Measurements from ENCODE around the gene MED29. TPM values are rescaled to one million over a fixed set of nuclear protein-coding genes. Genes with fewer than 3 reads are reported as not detected.

MED29 gene, protein sequence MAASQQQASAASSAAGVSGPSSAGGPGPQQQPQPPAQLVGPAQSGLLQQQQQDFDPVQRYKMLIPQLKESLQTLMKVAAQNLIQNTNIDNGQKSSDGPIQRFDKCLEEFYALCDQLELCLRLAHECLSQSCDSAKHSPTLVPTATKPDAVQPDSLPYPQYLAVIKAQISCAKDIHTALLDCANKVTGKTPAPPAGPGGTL
- 21.8 TPM for total RNA-seq
- long read RNA-seq, transcript MED29-201 (4 exons, 3,653 nt) = major isoform, 17 of 18 reads
- long read RNA-seq, partial matches to known transcripts = 1 of 18 reads
- long read RNA-seq, other reads (novel, unspliced or antisense) = 0 of 18 reads

DNA sequence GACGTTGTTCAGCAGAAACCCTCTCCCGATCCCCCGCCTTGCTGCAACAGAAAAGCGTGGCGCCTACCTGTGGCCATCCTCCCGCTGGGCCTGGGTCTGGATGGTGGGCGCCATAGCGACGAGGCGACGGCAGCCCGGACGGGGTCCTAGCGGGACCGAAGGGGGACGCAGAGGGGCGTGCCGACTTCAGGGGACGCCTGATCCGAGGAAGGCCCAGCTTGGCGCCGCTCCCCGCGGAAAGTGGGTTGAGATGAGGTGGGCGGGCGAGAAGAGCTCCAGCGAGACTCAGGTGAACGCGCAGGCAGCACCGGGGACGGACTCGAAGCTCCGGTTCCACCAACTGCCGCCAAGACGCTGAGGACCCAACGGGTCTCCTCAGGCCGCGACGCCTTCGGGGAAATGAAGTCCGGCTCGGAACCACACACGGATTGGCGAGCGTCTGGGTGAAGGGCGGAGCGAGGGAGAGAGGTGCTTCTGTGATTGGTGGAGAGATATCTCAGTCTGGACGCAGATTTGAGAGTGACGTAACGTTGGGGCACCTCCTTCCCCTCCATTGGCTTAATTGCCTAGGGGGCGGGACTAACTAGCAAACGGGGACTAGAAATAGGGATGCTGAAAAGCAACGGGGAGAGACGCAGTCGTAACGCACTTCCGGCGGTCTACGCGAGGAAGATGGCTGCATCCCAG, at the start of gene MED29, which contains the start of gene PAF1:
Gene MED29, plus strand, starts transcription at position 628 of the 687 bp plus-strand sequence. Its CDS starts 45 bp downstream, at position 673.
Gene PAF1, minus strand, starts transcription at position 356 of the 687 bp plus-strand sequence. Its CDS starts 242 bp downstream, at position 114.
- ATAC-seq (peak; percentile 97), DNase-seq (ENCODE audit: missing footprints) (peak; percentile 97)
- intact Hi-C loops (cut with DNase I) = loop anchor here (1.0 to 5.0 kb wide), 3 partner anchors 41 to 54 kb away; partner anchors contain the start of genes SAMD4B and SUPT5H

DNA sequence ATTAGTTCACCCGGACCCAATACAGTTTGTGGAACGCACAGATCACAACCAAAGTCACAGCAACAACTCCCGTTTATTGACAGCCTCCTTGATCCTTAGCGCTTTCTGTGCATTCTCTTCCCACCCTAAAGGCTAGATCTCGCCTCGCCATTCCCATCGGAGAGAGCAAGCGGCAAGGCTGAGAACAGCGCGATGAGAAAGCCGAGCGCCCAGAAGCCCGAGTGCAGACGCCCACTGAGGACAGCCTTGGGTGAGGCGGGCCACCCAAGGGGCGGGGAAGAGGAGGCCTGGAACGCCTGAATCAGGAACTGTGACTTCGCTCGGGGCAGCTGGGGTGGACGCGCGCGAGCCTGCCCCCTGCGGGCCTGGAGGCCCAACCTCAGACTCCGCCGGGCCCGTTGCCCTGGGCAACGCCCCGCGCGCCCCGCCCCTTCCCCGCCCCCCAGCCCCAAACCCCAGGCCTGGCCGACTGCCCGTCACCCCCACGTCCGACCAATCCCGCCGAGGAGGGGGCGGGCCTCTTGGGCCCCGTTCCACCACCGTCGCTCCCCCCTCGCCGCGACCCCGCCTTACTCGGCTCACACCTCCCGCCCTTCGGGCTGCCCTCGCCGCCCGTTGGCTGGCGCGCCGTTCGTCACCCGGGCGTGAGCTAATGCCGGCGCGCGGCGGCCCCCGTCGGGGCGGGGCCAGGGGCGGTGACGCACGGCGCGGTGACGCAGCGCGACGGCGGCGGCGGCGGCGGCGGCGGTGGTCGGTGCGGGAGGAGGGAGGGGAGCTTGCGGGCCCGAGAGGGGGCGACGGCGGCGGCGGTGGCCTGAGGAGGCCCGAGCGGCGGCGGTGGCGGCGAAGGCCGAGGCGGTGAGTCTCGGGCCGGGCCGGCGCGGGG, 49.2 kb upstream of the MED29 start, which contains the start of gene SAMD4B:
Gene SAMD4B, plus strand, starts transcription at position 703 of the 886 bp plus-strand sequence. CDS start 14,473 bp downstream, outside the sequence.
- ATAC-seq (peak; percentile 98), DNase-seq (ENCODE audit: missing footprints) (peak; percentile 99)
- intact Hi-C loops (cut with DNase I) = loop anchor here (1.0 to 5.0 kb wide), 4 partner anchors 30 to 190 kb away; partner anchors contain the start of genes EID2B, MED29, PAF1 and PLEKHG2

DNA sequence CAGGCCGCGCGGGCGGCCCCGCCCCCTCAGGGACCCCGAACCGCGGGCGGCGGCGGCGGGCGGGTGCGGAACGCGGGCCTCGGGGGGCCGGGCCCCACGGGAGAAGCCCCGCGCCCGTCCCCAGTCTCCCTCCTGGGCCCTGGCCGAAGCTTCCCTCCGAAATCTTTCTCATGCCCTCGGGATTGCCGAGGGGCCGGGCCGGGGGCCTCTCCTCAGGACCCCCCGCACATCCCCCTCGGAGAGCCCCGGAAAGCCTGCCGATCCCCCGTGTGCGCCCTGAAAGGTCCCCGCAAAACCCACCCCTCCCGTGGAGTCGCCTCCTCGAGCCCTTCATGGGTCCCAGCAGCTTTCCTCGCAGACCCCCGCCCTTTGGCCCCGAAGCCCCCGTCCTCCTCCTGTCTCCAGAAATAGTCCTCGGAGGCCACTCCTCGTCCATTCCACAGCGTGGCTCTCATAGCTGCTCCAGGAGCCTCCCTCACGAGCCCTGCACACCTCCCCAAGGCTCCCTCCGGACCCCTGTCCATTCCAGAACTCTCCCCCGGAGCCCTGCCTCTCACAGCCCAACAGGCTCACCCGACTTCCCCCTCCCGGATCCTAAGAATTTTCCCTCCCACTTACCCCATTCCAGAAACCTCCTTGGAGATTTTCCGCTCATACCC, 48.4 kb upstream of the MED29 start:
- no peak for DNase-seq (ENCODE audit: missing footprints)
- no peak for ATAC-seq
- intact Hi-C loops (cut with DNase I) = loop anchor here (1.0 to 5.0 kb wide), 4 partner anchors 30 to 190 kb away; partner anchors contain the start of genes EID2B, MED29, PAF1 and PLEKHG2

DNA sequence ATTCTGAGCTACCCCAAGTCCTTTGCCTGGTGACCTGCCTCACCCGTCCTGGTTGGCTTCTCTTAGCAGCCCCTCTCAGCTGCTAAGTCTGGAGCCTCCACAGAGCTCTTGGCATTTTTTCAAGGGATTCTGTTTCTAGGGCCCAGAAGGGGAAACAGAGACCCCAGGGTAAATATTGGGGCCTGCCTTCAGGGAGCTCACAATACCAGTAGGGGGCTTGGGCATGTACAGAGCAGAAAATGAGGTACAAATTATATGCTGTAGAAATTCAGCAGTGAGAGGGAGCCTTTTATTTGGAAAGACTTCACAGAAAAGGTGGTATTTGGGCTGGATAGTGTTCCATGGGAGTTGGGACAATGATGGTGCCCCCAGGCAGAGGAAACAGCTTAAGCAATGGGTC, 45.2 kb upstream of the MED29 start:
- DNase-seq (ENCODE audit: missing footprints) (no peak), ATAC-seq (no peak)
- intact Hi-C loops (cut with DNase I) = no loop called here

DNA sequence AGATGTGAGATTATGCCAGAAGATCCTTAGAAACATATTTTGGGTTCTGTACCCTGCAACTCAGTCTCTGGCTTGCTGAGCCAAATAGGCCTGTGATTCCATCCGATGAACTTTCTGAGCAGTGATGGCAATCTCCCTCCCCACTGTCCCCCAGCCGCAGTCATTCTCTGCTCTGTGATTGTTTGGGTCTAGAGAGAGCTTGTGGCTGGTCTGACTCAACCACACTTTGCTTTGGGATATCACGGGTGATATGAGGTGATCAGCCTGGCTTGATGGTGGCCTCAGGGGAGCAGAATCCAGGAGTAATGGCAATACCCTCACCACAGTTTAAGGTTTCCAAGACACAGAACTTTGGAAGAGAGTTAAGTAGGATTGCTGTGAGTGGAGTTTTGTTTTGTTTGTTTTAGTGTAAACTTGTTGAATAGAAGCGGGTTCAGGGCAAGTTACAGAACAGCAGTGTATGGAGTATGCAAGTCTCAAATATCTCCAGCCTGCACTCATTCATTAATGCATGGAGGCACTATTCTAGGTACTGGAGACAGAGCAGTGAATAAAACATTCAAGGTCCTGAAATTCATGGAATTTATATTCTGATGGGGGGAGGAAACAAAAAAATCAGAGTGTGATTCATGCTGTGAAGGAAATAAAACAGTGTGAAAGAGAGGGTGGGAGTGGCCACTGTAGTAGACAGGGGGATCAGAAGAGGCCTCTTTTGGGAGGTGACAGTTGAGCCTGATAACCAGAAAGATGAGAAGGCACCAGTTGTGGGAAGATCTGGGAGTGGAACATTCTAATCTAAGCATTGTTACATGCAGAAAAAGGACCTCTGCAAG, 43.6 kb upstream of the MED29 start:
- intact Hi-C loops (cut with DNase I) = no loop called here
- DNase-seq (ENCODE audit: missing footprints) (no peak), ATAC-seq (no peak)

DNA sequence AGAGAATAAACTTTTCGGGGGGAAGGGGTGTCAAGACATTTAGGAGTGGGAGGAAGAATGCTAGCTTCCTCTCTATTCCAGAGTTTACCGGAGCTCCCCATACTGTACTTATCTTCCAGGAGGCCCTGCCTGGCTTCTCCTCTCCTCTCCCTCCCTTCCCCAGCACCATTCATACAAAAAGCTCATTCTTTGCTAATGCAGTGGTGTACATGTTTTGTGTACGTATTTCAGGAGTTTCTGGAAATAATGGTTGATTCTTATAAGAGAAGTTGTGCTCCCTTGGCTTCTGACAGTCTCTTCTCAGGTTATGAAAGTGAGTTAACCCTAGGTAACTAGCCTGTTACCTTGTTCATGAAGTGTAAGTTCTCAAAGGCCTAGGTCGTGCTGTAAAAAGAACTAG, 41.9 kb upstream of the MED29 start:
- ATAC-seq (no peak), DNase-seq (ENCODE audit: missing footprints) (no peak)
- intact Hi-C loops (cut with DNase I) = no loop called here

DNA sequence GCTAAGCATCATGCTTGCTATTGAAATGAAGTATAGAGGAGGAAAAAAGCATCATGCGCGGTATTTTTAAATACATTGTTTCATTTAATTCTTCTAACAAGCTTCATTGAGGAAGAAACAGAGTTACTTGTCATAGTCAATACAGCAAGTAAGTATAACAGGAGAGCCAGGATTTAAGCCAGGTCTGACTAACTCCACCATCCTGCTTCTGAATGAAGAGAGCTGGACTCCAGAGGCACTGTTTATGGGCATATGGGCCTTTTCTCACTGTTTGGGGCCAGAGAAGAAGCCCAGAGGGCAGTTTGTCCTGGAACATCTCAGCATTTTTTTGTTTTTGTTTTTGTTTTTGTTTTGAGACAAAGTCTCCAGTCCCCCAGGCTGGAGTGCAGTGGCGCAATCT, 41.0 kb upstream of the MED29 start:
- DNase-seq (ENCODE audit: missing footprints) = no peak
- ATAC-seq = no peak
- intact Hi-C loops (cut with DNase I) = loop anchor here (2.0 kb wide), 1 partner anchor 35 kb away; no protein-coding TSS in a partner anchor

DNA sequence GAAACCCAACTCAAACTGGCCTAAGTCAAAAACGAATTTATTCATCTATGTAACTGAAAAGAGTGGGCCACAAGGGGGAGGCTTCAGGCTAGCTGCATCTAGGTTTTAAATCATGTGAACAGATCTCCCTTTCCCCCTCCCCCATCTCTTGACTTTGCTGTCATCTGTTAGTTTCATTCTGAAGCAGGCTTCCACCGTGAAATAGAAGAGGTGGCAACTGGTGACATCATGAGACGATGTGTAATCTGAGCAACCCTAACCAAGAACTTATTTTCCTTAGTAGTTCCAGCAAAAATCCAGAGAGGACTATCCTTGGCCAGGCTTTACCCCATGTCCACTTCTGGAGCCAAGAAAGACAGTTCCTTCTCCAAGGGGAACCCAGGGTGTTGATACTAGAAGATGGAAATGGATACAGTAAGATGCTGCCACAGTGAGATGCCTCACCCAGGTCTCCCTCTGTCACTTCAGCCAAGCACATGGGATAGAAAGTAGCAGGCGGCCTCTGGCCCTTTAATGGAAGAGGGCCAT, 39.6 kb upstream of the MED29 start:
- intact Hi-C loops (cut with DNase I) = loop anchor here (2.0 kb wide), 1 partner anchor 33 kb away; no protein-coding TSS in a partner anchor
- ATAC-seq (peak; percentile 33), DNase-seq (ENCODE audit: missing footprints) (no peak)

DNA sequence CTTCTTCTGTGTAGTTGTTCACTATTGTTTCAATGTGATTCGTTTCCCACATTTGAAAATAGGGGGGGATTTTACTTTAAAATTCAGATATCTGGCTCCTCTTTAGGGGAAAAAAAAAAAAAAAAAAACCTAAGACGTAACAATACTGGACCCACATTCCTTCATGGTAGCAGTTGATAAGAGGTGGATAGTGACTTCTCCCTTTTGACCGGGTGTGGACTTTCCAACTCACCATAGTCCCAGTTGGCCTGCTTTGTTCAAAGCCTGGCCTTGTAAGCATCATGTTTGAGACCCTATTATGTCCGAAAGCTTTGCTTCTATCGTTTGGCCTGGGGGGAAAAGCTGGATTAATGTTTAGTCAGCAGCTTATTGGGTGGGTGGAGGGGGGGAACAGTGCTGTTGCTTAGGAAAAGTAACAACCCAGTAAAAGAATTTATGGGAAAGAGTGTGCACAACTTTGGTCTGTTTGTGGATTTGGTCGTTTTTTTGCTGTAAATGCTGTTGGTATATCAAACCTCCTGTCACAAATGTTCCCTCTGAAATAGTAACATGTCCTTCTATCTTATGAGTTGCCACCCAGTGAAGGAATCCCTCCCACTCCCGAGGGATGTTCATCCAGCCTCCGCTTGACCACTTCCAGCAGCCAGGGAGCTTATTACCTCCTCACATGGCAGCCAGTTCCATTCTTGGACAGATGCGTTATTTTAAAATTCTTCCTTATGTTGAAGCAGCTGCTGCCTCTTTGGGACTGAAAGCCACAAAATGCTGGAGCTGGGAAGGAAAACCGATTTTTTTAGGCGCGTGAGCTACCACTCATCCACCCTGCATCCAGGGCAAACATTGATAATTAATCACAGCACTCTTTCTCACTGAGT, 38.6 kb upstream of the MED29 start:
- intact Hi-C loops (cut with DNase I) = no loop called here

DNA sequence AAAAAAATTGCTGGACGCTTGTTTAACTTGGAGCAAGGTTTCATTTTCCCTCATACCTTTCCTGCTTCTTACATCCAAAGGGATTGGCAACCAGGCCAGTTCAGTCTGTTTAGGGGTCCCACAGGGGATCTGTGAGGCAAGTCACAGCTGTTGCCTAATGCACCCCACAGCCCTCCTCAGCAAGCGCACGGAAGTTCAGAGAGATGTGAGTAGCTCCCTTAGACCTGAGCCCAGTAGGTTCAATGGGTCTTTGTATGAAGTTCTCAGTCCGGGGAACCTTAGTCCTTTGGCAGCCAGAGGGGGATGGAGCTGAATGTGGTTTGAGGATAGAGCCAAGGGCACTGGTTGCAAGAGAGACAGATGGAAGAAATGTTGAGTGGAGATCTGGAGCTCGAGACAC, 35.9 kb upstream of the MED29 start:
- no peak for DNase-seq (ENCODE audit: missing footprints)
- no peak for ATAC-seq
- intact Hi-C loops (cut with DNase I) = no loop called here

More for the DNA sequence above, 38.6 kb upstream of the MED29 start:
- ATAC-seq (no peak), DNase-seq (ENCODE audit: missing footprints) (no peak)

DNA sequence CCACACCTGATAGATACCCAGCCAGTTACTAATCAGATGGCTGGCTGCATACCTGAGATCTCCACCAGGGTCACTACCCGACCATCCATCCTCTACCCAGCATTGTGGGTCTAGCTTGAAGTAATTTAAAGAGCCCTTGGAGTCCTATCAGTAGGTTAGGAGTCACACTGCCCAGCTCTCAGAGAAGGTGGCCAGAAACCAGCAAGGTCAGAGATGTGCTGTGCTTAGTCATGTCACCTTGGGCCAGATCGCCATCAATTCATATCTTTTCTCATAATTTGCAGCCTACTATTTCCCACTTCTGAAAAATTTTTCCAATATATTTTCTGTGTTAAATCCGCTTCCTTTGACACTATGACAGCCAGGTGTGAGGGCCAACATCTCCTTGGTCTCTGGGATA, 35.1 kb upstream of the MED29 start:
- no peak for DNase-seq (ENCODE audit: missing footprints)
- intact Hi-C loops (cut with DNase I) = no loop called here
- ATAC-seq = no peak

DNA sequence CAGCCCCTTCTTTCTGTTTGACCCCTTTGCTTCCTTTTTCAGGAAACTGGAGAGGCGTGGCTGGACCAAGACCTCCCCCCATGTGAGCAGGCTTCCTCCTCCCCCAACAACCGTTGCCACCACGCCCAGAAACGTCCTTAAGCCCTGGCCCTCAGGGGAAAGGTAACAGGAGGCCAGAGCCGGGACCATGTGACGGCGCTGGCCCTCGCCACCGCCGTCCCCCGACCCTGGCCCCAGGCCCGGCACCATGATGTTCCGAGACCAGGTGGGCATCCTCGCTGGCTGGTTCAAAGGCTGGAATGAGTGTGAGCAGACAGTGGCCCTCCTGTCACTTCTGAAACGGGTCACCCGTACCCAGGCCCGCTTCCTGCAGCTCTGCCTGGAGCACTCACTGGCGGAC, 34.5 kb upstream of the MED29 start:
- DNase-seq (ENCODE audit: missing footprints) = no peak
- intact Hi-C loops (cut with DNase I) = no loop called here
- no peak for ATAC-seq

DNA sequence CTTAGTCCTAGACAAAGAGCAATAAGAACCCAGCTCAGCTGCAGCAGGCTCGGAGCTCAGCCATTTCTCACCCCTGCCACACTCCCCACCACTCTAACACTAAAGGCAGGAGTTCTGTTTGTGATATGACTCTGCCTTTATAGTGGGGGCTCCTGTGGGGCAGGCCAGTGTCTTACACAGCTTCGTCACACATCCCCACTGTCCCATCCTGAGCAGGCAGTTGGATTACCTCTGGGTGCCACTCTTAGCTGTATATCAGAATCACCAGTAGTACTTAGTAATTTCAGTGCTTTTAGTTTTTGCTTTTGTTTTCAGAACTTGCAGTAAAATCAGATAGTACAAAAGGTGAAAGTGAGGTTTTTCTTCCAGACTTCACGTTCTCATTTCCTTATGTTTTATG, 32.2 kb upstream of the MED29 start:
- ATAC-seq (no peak), DNase-seq (ENCODE audit: missing footprints) (no peak)
- intact Hi-C loops (cut with DNase I) = no loop called here

DNA sequence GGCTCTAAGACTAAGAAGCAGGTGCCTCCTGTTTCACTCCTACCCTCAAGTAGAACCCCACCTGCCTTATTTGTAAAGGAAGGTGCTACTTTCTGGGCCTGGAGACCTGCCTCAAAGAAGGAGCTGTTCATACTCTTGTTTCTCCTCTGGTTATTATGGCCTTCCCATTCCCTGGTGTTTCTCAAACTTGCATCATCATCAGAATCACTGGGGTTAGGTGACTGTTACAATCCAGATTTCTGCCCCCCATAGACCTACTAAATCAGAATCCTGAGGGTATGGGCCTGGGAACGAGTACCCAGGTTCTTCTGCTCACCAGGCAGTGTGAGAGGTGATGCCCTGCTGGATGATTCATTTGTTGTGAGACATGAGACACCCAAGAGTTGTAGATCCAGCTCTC, 30.6 kb upstream of the MED29 start:
- DNase-seq (ENCODE audit: missing footprints) (no peak), ATAC-seq (no peak)
- intact Hi-C loops (cut with DNase I) = no loop called here

DNA sequence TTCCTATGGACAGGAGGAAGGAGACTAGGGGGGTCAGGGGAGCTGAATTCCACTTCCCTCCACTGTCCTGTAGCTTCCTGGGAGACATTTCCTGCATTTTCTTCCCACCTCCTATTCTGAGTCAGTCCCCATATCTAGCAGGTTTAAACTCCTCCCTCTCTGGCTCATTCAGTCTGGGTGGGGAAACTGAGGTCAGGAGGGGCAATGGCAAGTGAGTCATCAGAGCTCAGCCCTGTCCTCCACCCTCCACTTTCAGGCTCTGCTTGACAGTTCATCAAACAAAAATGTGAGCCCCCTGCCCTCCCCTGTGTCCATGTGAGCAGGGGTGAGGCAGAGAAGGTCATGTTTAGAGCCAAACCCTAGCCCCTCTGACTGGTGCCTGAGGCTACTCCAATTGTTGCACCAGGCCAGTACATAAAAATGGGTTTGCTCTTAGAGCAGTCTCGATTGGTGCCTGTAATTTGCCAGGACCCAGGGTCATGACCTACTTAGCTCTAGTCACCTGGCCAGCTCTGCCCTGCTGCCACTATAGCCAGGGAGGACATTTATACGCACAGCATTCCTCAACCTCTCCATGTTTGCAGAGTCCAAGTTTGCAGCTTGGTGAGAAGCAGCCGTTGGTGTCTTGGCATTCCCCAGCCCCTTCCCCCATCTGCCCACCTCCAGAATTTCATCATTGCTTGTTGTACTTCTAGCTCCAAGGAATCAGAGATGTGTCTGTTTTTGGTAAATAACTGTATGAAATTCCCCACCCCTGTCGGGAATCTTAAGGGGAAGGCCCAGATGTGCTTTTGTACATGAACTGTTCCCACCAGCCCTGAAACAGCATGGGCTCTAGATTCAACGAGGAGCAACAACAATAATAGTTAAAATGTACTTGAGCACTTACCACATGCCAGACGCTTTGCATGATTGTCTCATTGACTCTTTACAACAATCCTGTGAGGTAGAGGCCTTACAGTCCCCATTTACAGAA, 28.2 kb upstream of the MED29 start:
- ATAC-seq = peak; percentile 12
- no peak for DNase-seq (ENCODE audit: missing footprints)
- intact Hi-C loops (cut with DNase I) = no loop called here
